ENCODE results near the gene SDHB. TPM values are rescaled to one million over a fixed set of nuclear protein-coding genes. Genes with fewer than 3 reads are reported as not detected.

Gene SDHB
- total and polyA plus RNA-seq, 2 donors (not counting 1 experiment from before 2014, with no cell fraction given) = 58.0 to 61.0 TPM

- H3K27me3 Mint-ChIP-seq = peaks cover 8% of the 10 kb centered on the region
- DNase-seq (no peak), ATAC-seq (ENCODE audit: low read depth) (no peak)
- ChIA-PET POLR2A (no interaction called here), CTCF (no interaction called here)
- no peak overlapping the region for H3K27ac Mint-ChIP-seq
- no peak overlapping the region for H3K4me3 Mint-ChIP-seq
- Histone ChIP-seq H3K27ac (ENCODE audit: low read length in 2 of 2) (no peak overlapping the region), H3K9me3 (ENCODE audit: control extremely low read depth in 1 of 3, control insufficient read depth in 2 of 3, insufficient read depth in 1 of 3, low read length in 2 of 3) (no peaks in the 10 kb centered on the region), H3K4me3 (ENCODE audit: control extremely low read depth in 1 of 5, extremely low read depth in 1 of 5, insufficient read depth in 1 of 5, low read depth in 2 of 5, low read length in 4 of 5) (no peak overlapping the region), H2AFZ (ENCODE audit: insufficient read depth, low read depth, low read length, poor library complexity, severe bottlenecking) (no peak overlapping the region), H3K4me2 (replicated peaks; ENCODE audit: low read depth, low read length, poor library complexity, severe bottlenecking) (no peak overlapping the region), H3K27me3 (replicated peaks in 1 of 4; ENCODE audit: control extremely low read depth in 1 of 4, control insufficient read depth in 3 of 4, insufficient read depth in 4 of 4, low read length in 3 of 4) (peaks cover 0 to 5% (median 0%) of the 10 kb centered on the region in 4 experiments), H3K9ac (ENCODE audit: low read length) (no peak overlapping the region), H3K4me1 (ENCODE audit: control insufficient read depth in 2 of 2, insufficient read depth in 2 of 2, low read length in 2 of 2) (no peaks in the 10 kb centered on the region), H4K20me1 (ENCODE audit: control insufficient read depth, insufficient read depth, low read length, poor library complexity, severe bottlenecking) (no peaks in the 10 kb centered on the region), H3K79me2 (ENCODE audit: control insufficient read depth, insufficient read depth, low read length) (no peaks in the 10 kb centered on the region), H3K36me3 (replicated peaks in 1 of 2; ENCODE audit: control extremely low read depth in 1 of 2, control insufficient read depth in 1 of 2, extremely low read depth in 1 of 2, insufficient read depth in 2 of 2, low read length in 1 of 2) (peaks cover 0 to 26% of the 10 kb centered on the region in 2 experiments)
- intact Hi-C loops (cut with micrococcal nuclease) = no loop called here
- no peak for TF ChIP-seq EZH2 (IDR thresholded peaks at IDR 0.05; ENCODE audit: borderline replicate concordance, insufficient read depth, low read depth, low read length, poor library complexity, severe bottlenecking)
- WGBS (ENCODE audit: insufficient coverage) = 95% methylated on average over 14 of the region's 16 CpGs
- H3K4me1 Mint-ChIP-seq = no peaks in the 10 kb centered on the region
- H3K9me3 Mint-ChIP-seq (ENCODE audit: insufficient read depth) = no peaks in the 10 kb centered on the region
Observed at GRCh38 chr1:16986962-16987361, 66.9 kb downstream of the SDHB start.

- no peak overlapping the region for H2AFZ ChIP-seq (ENCODE audit: insufficient read depth, low read depth, low read length, poor library complexity, severe bottlenecking)
- H3K27ac ChIP-seq (ENCODE audit: low read length in 2 of 2) = no peak overlapping the region
- Mint-ChIP-seq H3K4me1 (peaks cover under 1% of the 10 kb centered on the region), H3K9me3 (ENCODE audit: insufficient read depth) (no peaks in the 10 kb centered on the region), H3K27me3 (peaks cover 10% of the 10 kb centered on the region), H3K27ac (no peak overlapping the region), H3K4me3 (no peak overlapping the region)
- H3K27me3 ChIP-seq (replicated peaks in 1 of 4; ENCODE audit: control extremely low read depth in 1 of 4, control insufficient read depth in 3 of 4, insufficient read depth in 4 of 4, low read length in 3 of 4) = peaks cover 0 to 8% (median 0%) of the 10 kb centered on the region in 4 experiments
- no peaks in the 10 kb centered on the region for H3K9me3 ChIP-seq (ENCODE audit: control extremely low read depth in 1 of 3, control insufficient read depth in 2 of 3, insufficient read depth in 1 of 3, low read length in 2 of 3)
- H3K79me2 ChIP-seq (ENCODE audit: control insufficient read depth, insufficient read depth, low read length) = no peaks in the 10 kb centered on the region
- ChIA-PET POLR2A (interaction anchor here (1.0 kb wide), 1 partner anchor 24 kb away, joined by 9 read pairs; no protein-coding TSS in a partner anchor), CTCF (no interaction called here)
- H3K4me2 ChIP-seq (replicated peaks; ENCODE audit: low read depth, low read length, poor library complexity, severe bottlenecking) = no peak overlapping the region
- no peak overlapping the region for H3K4me3 ChIP-seq (ENCODE audit: control extremely low read depth in 1 of 5, extremely low read depth in 1 of 5, insufficient read depth in 1 of 5, low read depth in 2 of 5, low read length in 4 of 5)
- no peaks in the 10 kb centered on the region for H4K20me1 ChIP-seq (ENCODE audit: control insufficient read depth, insufficient read depth, low read length, poor library complexity, severe bottlenecking)
- H3K9ac ChIP-seq (ENCODE audit: low read length) = no peak overlapping the region
- no peak for TF ChIP-seq CTCF (IDR thresholded peaks at IDR 0.05)
- TF ChIP-seq EZH2 (IDR thresholded peaks at IDR 0.05; ENCODE audit: borderline replicate concordance, insufficient read depth, low read depth, low read length, poor library complexity, severe bottlenecking) = no peak
- 96% methylated on average over 13 of the region's 23 CpGs for WGBS (ENCODE audit: insufficient coverage)
- H3K36me3 ChIP-seq (replicated peaks in 1 of 2; ENCODE audit: control extremely low read depth in 1 of 2, control insufficient read depth in 1 of 2, extremely low read depth in 1 of 2, insufficient read depth in 2 of 2, low read length in 1 of 2) = peaks cover 0 to 25% of the 10 kb centered on the region in 2 experiments
- intact Hi-C loops (cut with micrococcal nuclease) = no loop called here
- H3K4me1 ChIP-seq (ENCODE audit: control insufficient read depth in 2 of 2, insufficient read depth in 2 of 2, low read length in 2 of 2) = no peaks in the 10 kb centered on the region
- ATAC-seq (ENCODE audit: low read depth) (no peak), DNase-seq (no peak)
Observed at GRCh38 chr1:16986560-16986959, 67.3 kb downstream of the SDHB start.

Measured in B cell (primary cell).